GM13976 (cell line): ENCODE results near the gene HPSE2.

ENCODE experiments used
- DNase-seq: peaks from one replicate; pipeline ENCODE4 v3.0.0; 2012; ENCODE audit warnings: low spot score
- CTCF ChIP-seq: IDR thresholded peaks from 2 replicates; pipeline ENCODE4 v1.5.1; 2012; ENCODE audit warnings: borderline replicate concordance, mild to moderate bottlenecking; ENCODE audit not compliant: insufficient read depth; ENCODE audit errors: extremely low read depth, missing control alignments, control extremely low read depth
- in situ Hi-C: fragments of 300-500 bp; cut with MboI; formaldehyde crosslinking; loops from one replicate; pipeline ENCODE4 v1.12.0; 2022; ENCODE audit warnings: low sequenced_read_pairs, mixed read lengths, inconsistent platforms; ENCODE audit not compliant: unreplicated experiment

HPSE2 gene

GRCh38 chr10:99013885-99014284, 221.8 kb downstream of the HPSE2 start:
- in situ Hi-C loops, result no loop called here
- TF ChIP-seq CTCF, result no peak
- DNase-seq, result no peak

GRCh38 chr10:99010286-99010685, 225.4 kb downstream of the HPSE2 start:
- in situ Hi-C loops, result no loop called here
- no peak for TF ChIP-seq CTCF
- no peak for DNase-seq

GRCh38 chr10:99008054-99008453, 227.6 kb downstream of the HPSE2 start:
- in situ Hi-C loops, result no loop called here
- TF ChIP-seq CTCF, result no peak
- no peak for DNase-seq

- TF ChIP-seq CTCF, result no peak
- in situ Hi-C loops, result no loop called here
Observed at GRCh38 chr10:99007457-99007856, 228.2 kb downstream of the HPSE2 start.

GRCh38 chr10:99005254-99005653, 230.4 kb downstream of the HPSE2 start:
- in situ Hi-C loops, result no loop called here

More at GRCh38 chr10:99007457-99007856, 228.2 kb downstream of the HPSE2 start:
- no peak for DNase-seq

GRCh38 chr10:99004738-99005137, 230.9 kb downstream of the HPSE2 start:
- in situ Hi-C loops, result no loop called here

More at GRCh38 chr10:99005254-99005653, 230.4 kb downstream of the HPSE2 start:
- no peak for TF ChIP-seq CTCF
- DNase-seq, result no peak

More at GRCh38 chr10:99004738-99005137, 230.9 kb downstream of the HPSE2 start:
- no peak for TF ChIP-seq CTCF
- DNase-seq, result no peak
